ENCODE measurements around the gene ENPP3. TPM values are rescaled to one million over a fixed set of nuclear protein-coding genes. Genes with fewer than 3 reads are reported as not detected.
A peak's percentile ranks its signal among the peaks of the same experiment; 100 is the strongest.

ENPP3 gene
- total and polyA plus RNA-seq, 2 experiments from 2014 or later = not detected

GRCh38 chr6:131765804-131766135 is 128.7 kb downstream of the ENPP3 start:
- Mint-ChIP-seq H3K36me3 (ENCODE audit: low read depth) (no peaks in the 10 kb centered on the region), H3K27ac (no peak overlapping the region; the same call in 1 of the 2 replicates), H3K9me3 (no peaks in the 10 kb centered on the region), H3K4me1 (peaks cover 4% of the 10 kb centered on the region; the same call in 2 of the 3 replicates), H3K27me3 (ENCODE audit: insufficient read depth, low read depth, poor library complexity) (peaks cover 2% of the 10 kb centered on the region), H3K4me3 (no peak overlapping the region)
- Histone ChIP-seq H3K4me3 (no peak overlapping the region), H3K4me2 (no peak overlapping the region), H3F3A (replicated peaks; ENCODE audit: low read depth) (no peaks in the 10 kb centered on the region), H3K27me3 (ENCODE audit: insufficient read depth) (no peaks in the 10 kb centered on the region), H3K36me3 (ENCODE audit: insufficient read depth) (no peaks in the 10 kb centered on the region), H2AFZ (peak overlapping the region; percentile 85), H3K9me2 (ENCODE audit: insufficient read depth) (no peaks in the 10 kb centered on the region), H3K27ac (ENCODE audit: low read depth) (no peak overlapping the region), H3K4me1 (ENCODE audit: insufficient read depth) (no peaks in the 10 kb centered on the region), H3K79me2 (replicated peaks; ENCODE audit: insufficient read depth) (no peaks in the 10 kb centered on the region), H4K20me1 (replicated peaks; ENCODE audit: insufficient read depth) (no peaks in the 10 kb centered on the region)
- TF ChIP-seq, protein P1, sequence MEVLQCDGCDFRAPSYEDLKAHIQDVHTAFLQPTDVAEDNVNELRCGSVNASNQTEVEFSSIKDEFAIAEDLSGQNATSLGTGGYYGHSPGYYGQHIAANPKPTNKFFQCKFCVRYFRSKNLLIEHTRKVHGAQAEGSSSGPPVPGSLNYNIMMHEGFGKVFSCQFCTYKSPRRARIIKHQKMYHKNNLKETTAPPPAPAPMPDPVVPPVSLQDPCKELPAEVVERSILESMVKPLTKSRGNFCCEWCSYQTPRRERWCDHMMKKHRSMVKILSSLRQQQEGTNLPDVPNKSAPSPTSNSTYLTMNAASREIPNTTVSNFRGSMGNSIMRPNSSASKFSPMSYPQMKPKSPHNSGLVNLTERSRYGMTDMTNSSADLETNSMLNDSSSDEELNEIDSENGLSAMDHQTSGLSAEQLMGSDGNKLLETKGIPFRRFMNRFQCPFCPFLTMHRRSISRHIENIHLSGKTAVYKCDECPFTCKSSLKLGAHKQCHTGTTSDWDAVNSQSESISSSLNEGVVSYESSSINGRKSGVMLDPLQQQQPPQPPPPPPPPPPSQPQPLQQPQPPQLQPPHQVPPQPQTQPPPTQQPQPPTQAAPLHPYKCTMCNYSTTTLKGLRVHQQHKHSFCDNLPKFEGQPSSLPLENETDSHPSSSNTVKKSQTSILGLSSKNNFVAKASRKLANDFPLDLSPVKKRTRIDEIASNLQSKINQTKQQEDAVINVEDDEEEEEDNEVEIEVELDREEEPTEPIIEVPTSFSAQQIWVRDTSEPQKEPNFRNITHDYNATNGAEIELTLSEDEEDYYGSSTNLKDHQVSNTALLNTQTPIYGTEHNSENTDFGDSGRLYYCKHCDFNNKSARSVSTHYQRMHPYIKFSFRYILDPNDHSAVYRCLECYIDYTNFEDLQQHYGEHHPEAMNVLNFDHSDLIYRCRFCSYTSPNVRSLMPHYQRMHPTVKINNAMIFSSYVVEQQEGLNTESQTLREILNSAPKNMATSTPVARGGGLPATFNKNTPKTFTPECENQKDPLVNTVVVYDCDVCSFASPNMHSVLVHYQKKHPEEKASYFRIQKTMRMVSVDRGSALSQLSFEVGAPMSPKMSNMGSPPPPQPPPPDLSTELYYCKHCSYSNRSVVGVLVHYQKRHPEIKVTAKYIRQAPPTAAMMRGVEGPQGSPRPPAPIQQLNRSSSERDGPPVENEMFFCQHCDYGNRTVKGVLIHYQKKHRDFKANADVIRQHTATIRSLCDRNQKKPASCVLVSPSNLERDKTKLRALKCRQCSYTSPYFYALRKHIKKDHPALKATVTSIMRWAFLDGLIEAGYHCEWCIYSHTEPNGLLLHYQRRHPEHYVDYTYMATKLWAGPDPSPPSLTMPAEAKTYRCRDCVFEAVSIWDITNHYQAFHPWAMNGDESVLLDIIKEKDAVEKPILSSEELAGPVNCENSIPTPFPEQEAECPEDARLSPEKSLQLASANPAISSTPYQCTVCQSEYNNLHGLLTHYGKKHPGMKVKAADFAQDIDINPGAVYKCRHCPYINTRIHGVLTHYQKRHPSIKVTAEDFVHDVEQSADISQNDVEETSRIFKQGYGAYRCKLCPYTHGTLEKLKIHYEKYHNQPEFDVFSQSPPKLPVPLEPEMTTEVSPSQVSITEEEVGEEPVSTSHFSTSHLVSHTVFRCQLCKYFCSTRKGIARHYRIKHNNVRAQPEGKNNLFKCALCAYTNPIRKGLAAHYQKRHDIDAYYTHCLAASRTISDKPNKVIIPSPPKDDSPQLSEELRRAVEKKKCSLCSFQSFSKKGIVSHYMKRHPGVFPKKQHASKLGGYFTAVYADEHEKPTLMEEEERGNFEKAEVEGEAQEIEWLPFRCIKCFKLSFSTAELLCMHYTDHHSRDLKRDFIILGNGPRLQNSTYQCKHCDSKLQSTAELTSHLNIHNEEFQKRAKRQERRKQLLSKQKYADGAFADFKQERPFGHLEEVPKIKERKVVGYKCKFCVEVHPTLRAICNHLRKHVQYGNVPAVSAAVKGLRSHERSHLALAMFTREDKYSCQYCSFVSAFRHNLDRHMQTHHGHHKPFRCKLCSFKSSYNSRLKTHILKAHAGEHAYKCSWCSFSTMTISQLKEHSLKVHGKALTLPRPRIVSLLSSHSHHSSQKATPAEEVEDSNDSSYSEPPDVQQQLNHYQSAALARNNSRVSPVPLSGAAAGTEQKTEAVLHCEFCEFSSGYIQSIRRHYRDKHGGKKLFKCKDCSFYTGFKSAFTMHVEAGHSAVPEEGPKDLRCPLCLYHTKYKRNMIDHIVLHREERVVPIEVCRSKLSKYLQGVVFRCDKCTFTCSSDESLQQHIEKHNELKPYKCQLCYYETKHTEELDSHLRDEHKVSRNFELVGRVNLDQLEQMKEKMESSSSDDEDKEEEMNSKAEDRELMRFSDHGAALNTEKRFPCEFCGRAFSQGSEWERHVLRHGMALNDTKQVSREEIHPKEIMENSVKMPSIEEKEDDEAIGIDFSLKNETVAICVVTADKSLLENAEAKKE (CRISPR knock-in tag; IDR thresholded peaks at IDR 0.05) = no peak
- TF ChIP-seq NANOG (IDR thresholded peaks at IDR 0.05; ENCODE audit: borderline replicate concordance) = no peak
- DNase-seq (ENCODE audit: low spot score) (no peak), ATAC-seq (no peak)

- no peaks in the 10 kb centered on the region for H3K36me3 ChIP-seq (ENCODE audit: insufficient read depth)
- H3K9me3 Mint-ChIP-seq = no peaks in the 10 kb centered on the region
- H3K4me1 Mint-ChIP-seq = peaks cover 4% of the 10 kb centered on the region; the same call in 2 of the 3 replicates
- no peaks in the 10 kb centered on the region for H3K79me2 ChIP-seq (replicated peaks; ENCODE audit: insufficient read depth)
- no peak overlapping the region for H3K4me3 Mint-ChIP-seq
- TF ChIP-seq, protein P2, sequence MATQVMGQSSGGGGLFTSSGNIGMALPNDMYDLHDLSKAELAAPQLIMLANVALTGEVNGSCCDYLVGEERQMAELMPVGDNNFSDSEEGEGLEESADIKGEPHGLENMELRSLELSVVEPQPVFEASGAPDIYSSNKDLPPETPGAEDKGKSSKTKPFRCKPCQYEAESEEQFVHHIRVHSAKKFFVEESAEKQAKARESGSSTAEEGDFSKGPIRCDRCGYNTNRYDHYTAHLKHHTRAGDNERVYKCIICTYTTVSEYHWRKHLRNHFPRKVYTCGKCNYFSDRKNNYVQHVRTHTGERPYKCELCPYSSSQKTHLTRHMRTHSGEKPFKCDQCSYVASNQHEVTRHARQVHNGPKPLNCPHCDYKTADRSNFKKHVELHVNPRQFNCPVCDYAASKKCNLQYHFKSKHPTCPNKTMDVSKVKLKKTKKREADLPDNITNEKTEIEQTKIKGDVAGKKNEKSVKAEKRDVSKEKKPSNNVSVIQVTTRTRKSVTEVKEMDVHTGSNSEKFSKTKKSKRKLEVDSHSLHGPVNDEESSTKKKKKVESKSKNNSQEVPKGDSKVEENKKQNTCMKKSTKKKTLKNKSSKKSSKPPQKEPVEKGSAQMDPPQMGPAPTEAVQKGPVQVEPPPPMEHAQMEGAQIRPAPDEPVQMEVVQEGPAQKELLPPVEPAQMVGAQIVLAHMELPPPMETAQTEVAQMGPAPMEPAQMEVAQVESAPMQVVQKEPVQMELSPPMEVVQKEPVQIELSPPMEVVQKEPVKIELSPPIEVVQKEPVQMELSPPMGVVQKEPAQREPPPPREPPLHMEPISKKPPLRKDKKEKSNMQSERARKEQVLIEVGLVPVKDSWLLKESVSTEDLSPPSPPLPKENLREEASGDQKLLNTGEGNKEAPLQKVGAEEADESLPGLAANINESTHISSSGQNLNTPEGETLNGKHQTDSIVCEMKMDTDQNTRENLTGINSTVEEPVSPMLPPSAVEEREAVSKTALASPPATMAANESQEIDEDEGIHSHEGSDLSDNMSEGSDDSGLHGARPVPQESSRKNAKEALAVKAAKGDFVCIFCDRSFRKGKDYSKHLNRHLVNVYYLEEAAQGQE (IDR thresholded peaks at IDR 0.05; ENCODE audit: unreplicated experiment) = no peak
- TF ChIP-seq ZNF331 (CRISPR knock-in tag; IDR thresholded peaks at IDR 0.05; ENCODE audit: low read depth) (no peak), CREB1 (CRISPR knock-in tag; IDR thresholded peaks at IDR 0.05; ENCODE audit: low read depth) (no peak), NANOG (IDR thresholded peaks at IDR 0.05; ENCODE audit: borderline replicate concordance) (no peak), EZH2phosphoT487 (IDR thresholded peaks at IDR 0.05; ENCODE audit: unreplicated experiment) (no peak), STAT1 (IDR thresholded peaks at IDR 0.05; ENCODE audit: unreplicated experiment) (no peak)
- ATAC-seq (no peak), DNase-seq (ENCODE audit: low spot score) (no peak)
- no peak overlapping the region for H2AFZ ChIP-seq
- H3K36me3 Mint-ChIP-seq (ENCODE audit: low read depth) = no peaks in the 10 kb centered on the region
- H3K27me3 ChIP-seq (ENCODE audit: insufficient read depth) = no peaks in the 10 kb centered on the region
- no peak overlapping the region for H3K27ac ChIP-seq (ENCODE audit: low read depth)
- no peaks in the 10 kb centered on the region for H3K9me2 ChIP-seq (ENCODE audit: insufficient read depth)
- H4K20me1 ChIP-seq (replicated peaks; ENCODE audit: insufficient read depth) = no peaks in the 10 kb centered on the region
- H3K27ac Mint-ChIP-seq = no peak overlapping the region
- no peak overlapping the region for H3K4me2 ChIP-seq
- no peaks in the 10 kb centered on the region for H3F3A ChIP-seq (replicated peaks; ENCODE audit: low read depth)
- H3K27me3 Mint-ChIP-seq (ENCODE audit: insufficient read depth, low read depth, poor library complexity) = peaks cover 2% of the 10 kb centered on the region
- H3K4me1 ChIP-seq (ENCODE audit: insufficient read depth) = no peaks in the 10 kb centered on the region
- H3K4me3 ChIP-seq = no peak overlapping the region
Observed at GRCh38 chr6:131766631-131767030, 129.5 kb downstream of the ENPP3 start.
